ENCODE measurements around the gene GPN1.
A peak's percentile ranks its signal among the peaks of the same experiment; 100 is the strongest.
"Not testable (repeated sequence)": the region's sequence is repeated elsewhere in the genome, so short reads cannot be mapped to it uniquely, and the experiment has no call there.

Gene GPN1

GRCh38 chr2:27663285-27664153 lies 34.7 kb downstream of the GPN1 start, which contains the start of the genes SLC4A1AP and SUPT7L:
Gene SLC4A1AP (plus strand): TSS chr2:27663889. CDS start chr2:27663915, 26 bp downstream.
Gene SUPT7L (minus strand): TSS chr2:27663614. CDS start chr2:27662192, 1,422 bp downstream.
- peak within 1 kb of the TSS; percentile 72 for H3K4me3 ChIP-seq (ENCODE audit: low read depth, low read length)
- peak; percentile 69 for DNase-seq (ENCODE audit: low read depth)

GRCh38 chr2:27664154-27664574 lies 35.3 kb downstream of the GPN1 start:
- peak overlapping the region; percentile 72 for H3K4me3 ChIP-seq (ENCODE audit: low read depth, low read length)
- DNase-seq (ENCODE audit: low read depth): no peak

GRCh38 chr2:27664622-27665363 lies 35.9 kb downstream of the GPN1 start:
- H3K4me3 ChIP-seq (ENCODE audit: low read depth, low read length): peak overlapping the region; percentile 72
- DNase-seq (ENCODE audit: low read depth): no peak

GRCh38 chr2:27667446-27667845 lies 38.6 kb downstream of the GPN1 start:
- no peak overlapping the region for H3K4me3 ChIP-seq (ENCODE audit: low read depth, low read length)
- no peak for DNase-seq (ENCODE audit: low read depth)

- DNase-seq (ENCODE audit: low read depth): no peak
- no peak overlapping the region for H3K4me3 ChIP-seq (ENCODE audit: low read depth, low read length)
These were observed 42.4 kb downstream of the GPN1 start for GRCh38 chr2:27671235-27671634.

GRCh38 chr2:27672723-27673486 lies 44.1 kb downstream of the GPN1 start:
- DNase-seq (ENCODE audit: low read depth): no peak

GRCh38 chr2:27680571-27680970 lies 51.7 kb downstream of the GPN1 start:
- no peak overlapping the region for H3K4me3 ChIP-seq (ENCODE audit: low read depth, low read length)
- no peak for DNase-seq (ENCODE audit: low read depth)

More at GRCh38 chr2:27672723-27673486, 44.1 kb downstream of the GPN1 start:
- H3K4me3 ChIP-seq (ENCODE audit: low read depth, low read length): no peak overlapping the region

- DNase-seq (ENCODE audit: low read depth): no peak
- no peak overlapping the region for H3K4me3 ChIP-seq (ENCODE audit: low read depth, low read length)
These were observed 53.0 kb downstream of the GPN1 start for GRCh38 chr2:27681841-27682240.

- not testable (repeated sequence) for DNase-seq (ENCODE audit: low read depth); H3K4me3 ChIP-seq (ENCODE audit: low read depth, low read length)
These were observed 53.5 kb downstream of the GPN1 start for GRCh38 chr2:27682334-27682771.

GRCh38 chr2:27683390-27684071 lies 54.7 kb downstream of the GPN1 start:
- no peak overlapping the region for H3K4me3 ChIP-seq (ENCODE audit: low read depth, low read length)
- DNase-seq (ENCODE audit: low read depth): peak; percentile 46

GRCh38 chr2:27685006-27685405 lies 56.2 kb downstream of the GPN1 start:
- not testable (repeated sequence) for DNase-seq (ENCODE audit: low read depth); H3K4me3 ChIP-seq (ENCODE audit: low read depth, low read length)

GRCh38 chr2:27685577-27685976 lies 56.7 kb downstream of the GPN1 start:
- H3K4me3 ChIP-seq (ENCODE audit: low read depth, low read length): no peak overlapping the region
- no peak for DNase-seq (ENCODE audit: low read depth)

- DNase-seq (ENCODE audit: low read depth): no peak
- H3K4me3 ChIP-seq (ENCODE audit: low read depth, low read length): no peak overlapping the region
These were observed 58.4 kb downstream of the GPN1 start for GRCh38 chr2:27687232-27687631.

GRCh38 chr2:27689424-27689823 lies 60.6 kb downstream of the GPN1 start:
- DNase-seq (ENCODE audit: low read depth): no peak
- no peak overlapping the region for H3K4me3 ChIP-seq (ENCODE audit: low read depth, low read length)

GRCh38 chr2:27690052-27690451 lies 61.2 kb downstream of the GPN1 start:
- no peak overlapping the region for H3K4me3 ChIP-seq (ENCODE audit: low read depth, low read length)
- DNase-seq (ENCODE audit: low read depth): no peak

GRCh38 chr2:27697660-27698059 lies 68.8 kb downstream of the GPN1 start:
- no peak overlapping the region for H3K4me3 ChIP-seq (ENCODE audit: low read depth, low read length)
- DNase-seq (ENCODE audit: low read depth): no peak
